UCSD-AML1 (cell line): ENCODE measurements around the gene GRID2.
A peak's percentile ranks its signal among the peaks of the same experiment; 100 is the strongest.
"Not testable (repeated sequence)": the region's sequence is repeated elsewhere in the genome, so short reads cannot be mapped to it uniquely, and the experiment has no call there.

Experiments
- DNase-seq: peaks from one replicate; lab custom pipeline; 2025; ENCODE audit not compliant: unreplicated experiment; lab: John Stamatoyannopoulos, UW

The GRID2 gene

GRCh38 chr4:93649828-93650227, 1346.1 kb downstream of the GRID2 start:
- DNase-seq: no peak

DNA sequence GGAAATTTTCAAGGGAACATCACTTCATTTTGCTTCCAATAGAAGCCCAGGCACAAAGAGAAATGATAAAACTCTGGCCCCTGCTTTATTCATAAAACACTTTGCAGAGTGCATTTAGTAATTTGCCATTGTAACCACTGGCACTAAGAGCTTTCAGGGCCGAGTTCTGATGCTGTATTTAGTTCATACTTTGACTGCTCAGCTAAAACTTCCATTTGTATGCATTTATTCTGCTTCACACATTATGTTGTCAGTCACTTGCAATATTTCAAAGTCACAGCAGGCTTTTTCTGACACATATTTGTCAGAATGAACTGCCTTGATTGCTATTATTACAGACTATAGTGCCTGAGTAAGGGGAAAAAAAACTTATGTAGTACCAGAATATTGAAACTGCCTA, 1350.4 kb downstream of the GRID2 start:
- DNase-seq: no peak

DNA sequence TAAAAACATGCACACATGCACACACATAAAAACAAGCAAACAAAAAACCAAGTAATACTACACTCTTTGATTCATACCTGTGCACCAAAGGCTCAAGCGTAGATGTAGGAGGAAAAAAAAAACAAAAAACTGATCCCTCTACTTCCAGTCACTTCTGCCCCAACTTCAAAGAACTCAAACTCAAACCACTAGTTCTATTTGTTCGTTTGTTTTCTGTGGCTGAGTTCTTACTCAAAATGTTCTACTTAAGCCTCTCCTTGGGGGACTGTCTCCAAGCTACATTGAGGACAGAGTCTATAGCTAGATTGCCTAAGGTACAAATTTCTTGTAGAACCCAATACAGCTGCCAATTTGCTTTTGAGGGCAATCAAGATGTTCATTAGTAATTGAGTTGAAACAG, 1353.8 kb downstream of the GRID2 start:
- DNase-seq: no peak

GRCh38 chr4:93658443-93658842, 1354.7 kb downstream of the GRID2 start:
- DNase-seq: no peak

DNA sequence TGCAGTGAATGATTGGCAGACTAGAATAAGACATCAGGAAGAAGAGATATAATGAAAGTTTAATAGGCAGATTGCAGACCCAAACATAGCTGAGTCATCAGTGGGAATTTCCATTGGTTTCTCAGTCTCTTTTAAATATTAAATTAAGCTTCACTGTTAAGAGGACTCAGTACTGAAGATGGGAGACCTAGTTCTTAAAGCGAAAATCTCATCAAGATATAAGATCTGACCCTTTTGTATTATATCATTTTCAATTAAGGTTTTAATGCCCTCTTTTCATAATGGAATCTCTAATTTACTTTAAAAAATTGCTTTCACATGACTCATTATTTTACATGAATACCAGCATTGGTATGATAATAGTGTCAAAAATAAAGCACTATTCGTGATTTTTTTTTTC, 1355.9 kb downstream of the GRID2 start:
- no peak for DNase-seq

DNA sequence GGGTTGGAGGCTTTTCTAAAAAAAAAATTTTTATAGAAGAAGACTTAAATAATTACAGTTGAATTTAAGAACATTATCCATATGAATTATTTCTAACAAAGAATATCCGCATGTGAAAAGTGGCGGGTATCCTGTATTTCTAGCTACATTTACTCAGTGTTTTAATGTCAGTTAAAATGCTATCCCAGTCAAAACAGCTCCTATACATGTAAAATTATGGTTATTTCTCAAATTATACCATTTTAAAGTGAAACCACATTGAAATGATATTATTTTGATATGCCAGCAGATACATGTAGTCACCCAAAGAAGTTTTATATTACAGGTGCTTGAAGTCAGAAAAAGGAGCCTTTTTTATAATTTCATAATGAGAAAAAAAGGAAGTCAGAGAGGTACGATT, 1356.3 kb downstream of the GRID2 start:
- no peak for DNase-seq

DNA sequence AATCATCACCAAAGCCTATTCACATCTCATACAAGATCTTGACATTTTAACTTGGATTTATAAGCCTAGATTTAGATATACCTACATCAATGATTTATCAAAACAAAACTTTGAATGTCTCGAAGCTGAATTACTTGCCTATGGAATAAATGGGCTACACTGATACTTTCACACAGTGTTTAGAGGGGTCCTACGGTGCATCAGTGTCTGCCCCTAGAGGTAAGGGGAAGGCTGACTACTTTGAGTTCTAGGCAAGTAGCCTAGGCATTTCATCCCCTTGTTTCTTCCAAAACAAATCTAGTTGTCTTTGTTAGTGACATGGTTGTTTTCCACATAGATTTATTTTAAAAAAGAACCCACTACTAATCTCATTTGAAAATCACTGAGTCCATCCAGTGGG, 1366.7 kb downstream of the GRID2 start:
- no peak for DNase-seq

- no peak for DNase-seq
Observed at GRCh38 chr4:93671093-93671492, 1367.3 kb downstream of the GRID2 start.

GRCh38 chr4:93676937-93677336, 1373.2 kb downstream of the GRID2 start:
- not testable (repeated sequence) for DNase-seq

DNA sequence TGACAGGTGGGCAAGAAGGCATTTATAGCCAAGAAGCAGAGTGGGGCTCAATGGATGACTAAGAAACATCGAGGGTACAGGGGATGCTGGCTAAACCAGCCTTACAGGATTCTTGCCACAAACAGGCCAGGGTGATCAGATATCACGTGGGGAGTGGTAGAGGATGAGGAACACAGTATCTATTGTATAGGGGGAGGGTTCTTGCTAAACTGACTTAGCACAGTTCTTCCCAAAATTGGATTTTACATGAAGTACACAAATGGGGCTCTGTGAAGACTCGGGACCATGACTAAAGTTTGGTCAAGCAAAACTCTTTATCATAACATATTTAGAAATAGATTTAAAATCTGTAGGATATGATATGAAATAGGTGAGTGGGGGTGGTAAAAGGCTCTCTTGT, 1380.8 kb downstream of the GRID2 start:
- no peak for DNase-seq

GRCh38 chr4:93687304-93687703, 1383.5 kb downstream of the GRID2 start:
- DNase-seq: no peak

DNA sequence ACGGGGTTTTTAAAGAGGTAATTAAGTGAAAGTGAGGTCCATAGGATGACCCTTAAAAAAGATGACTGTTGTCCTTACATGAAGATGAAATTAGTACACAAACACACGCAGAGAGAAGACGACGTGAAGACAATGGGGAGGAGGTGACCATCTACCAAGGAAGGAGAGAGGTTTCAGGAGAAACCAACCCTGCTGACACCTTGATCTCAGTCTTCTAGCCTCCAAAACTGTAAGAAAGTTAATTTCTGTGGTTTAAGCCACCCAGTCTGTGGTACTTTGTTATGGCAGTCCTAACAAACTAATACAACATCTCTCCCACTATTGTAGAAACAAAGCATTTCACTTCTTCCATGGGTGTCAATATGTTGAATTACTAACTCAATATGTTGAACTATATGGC, 1385.2 kb downstream of the GRID2 start:
- DNase-seq: no peak

- DNase-seq: no peak
Observed at GRCh38 chr4:93693141-93693540, 1389.4 kb downstream of the GRID2 start.

DNA sequence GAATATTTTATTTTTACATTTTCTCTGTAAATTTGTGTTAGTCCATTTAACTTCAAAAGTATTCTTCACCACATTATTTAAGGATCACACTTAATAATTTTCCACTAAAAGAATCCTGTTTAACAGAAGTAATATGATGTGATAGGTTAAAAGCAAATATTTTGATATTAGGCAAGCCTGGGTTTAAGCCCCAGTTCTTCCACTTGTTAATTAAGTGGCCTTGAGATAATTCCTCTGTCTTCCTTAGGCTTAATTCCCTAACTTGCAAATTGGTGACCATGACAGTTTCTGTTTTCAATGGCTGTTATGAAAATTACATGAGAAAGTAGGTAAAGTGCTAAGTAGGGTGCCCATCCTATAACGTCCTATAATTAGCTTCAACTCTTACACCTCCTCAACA, 1394.9 kb downstream of the GRID2 start:
- DNase-seq: no peak

DNA sequence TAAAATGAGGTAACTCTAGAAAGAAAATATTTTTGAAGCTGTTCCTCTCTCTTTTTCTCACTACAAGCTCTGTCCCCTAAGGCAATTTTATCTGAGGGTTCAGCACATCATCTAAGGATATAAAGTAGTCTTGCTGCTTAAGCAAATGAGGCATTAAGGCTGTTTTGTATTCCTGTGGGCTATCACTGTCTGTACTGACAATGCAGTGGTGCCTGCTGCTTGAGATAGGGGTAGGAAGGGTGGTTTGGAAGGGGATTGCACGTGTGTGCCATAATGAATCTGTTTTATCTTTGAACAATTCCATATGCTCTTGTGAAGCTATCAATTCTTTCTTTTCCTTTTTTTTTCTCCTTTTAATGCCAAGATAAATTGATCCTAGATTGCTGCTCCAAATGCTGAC, 1396.8 kb downstream of the GRID2 start:
- no peak for DNase-seq

- DNase-seq: peak; percentile 6
Observed at GRCh38 chr4:93710101-93710846, 1406.5 kb downstream of the GRID2 start.

GRCh38 chr4:93710847-93711430, 1407.2 kb downstream of the GRID2 start:
- no peak for DNase-seq

DNA sequence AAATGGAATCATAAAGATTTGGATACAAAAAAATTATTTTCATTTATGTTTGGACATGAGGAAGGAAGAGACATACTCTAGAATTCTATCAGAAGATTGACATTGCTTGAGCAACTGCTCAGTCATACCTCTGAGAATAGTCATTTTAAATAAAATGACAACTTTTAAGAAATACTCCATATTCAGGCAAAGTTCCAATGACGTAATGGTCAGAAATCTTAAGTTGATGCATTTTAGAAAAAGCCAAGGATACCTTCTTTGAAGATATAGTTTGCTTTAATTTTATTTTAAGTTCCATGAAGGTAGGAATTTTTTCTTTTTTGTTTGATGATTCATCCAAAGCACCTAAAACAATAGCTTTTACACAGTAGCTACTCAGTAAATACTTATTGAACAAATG, 1414.5 kb downstream of the GRID2 start:
- no peak for DNase-seq

- no peak for DNase-seq
Observed at GRCh38 chr4:93719552-93719951, 1415.8 kb downstream of the GRID2 start.

- no peak for DNase-seq
Observed at GRCh38 chr4:93722446-93722845, 1418.7 kb downstream of the GRID2 start.

DNA sequence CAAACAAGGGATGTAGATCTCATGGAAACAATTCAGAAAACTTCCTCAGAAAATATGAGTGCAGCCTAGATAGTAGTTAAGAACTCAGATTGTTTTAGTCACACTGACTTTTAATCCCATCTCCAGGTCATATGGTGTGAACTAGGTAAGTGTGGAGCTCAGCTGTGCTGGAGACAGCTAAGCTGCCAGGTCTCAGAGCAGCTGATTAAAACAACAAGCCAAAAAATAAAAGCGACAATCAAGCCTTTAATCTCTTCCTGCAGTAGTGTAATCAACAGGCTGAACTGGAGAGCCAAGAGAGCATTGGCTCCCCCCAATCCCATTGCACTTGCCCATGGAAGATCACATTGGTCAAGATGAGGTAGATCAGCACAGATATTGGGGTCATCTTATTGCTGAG, 1426.5 kb downstream of the GRID2 start:
- no peak for DNase-seq

DNA sequence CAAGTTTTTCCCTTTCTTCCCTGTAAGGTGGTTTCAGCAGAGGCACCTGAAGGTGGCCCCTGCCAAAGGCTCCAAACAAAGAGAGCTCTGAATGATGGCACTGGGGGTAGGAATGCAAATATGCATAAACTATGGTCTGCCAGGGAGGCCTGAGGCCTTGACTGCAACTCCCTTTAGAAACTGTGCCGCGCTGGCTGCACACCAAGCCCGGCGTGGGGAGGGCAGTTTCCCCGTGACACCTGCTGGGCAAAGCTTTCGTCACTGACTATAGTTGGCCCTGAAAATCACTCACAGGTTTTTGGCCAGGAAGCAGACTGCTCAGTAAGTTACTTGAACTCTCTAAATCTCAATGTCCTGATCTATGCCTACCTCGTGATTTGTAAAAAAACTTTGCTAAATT, 1427.0 kb downstream of the GRID2 start:
- no peak for DNase-seq

- peak; percentile 5 for DNase-seq
Observed at GRCh38 chr4:93731456-93731855, 1427.7 kb downstream of the GRID2 start.
